Nephron progenitor cell (in vitro differentiated cells): ENCODE data around the gene NDUFS6.
"Not testable (repeated sequence)": the region's sequence is repeated elsewhere in the genome, so short reads cannot be mapped to it uniquely, and the experiment has no call there.

Experiments used
- DNase-seq: peaks from one replicate; pipeline ENCODE4 v3.0.0; 2021
- H3K27ac Mint-ChIP-seq: 2 replicates; pipeline ENCODE4 v1.8.0; 2021; ENCODE audit warnings: mild to moderate bottlenecking, moderate library complexity, mixed read lengths
- H3K27me3 Mint-ChIP-seq: 2 replicates; pipeline ENCODE4 v1.8.0; 2021; ENCODE audit warnings: mild to moderate bottlenecking, low read depth, mixed read lengths; ENCODE audit not compliant: poor library complexity
- H3K36me3 Mint-ChIP-seq: 2 replicates; pipeline ENCODE4 v1.8.0; 2021; ENCODE audit warnings: low read depth, mixed read lengths
- H3K4me1 Mint-ChIP-seq: 2 replicates; pipeline ENCODE4 v1.8.0; 2021; ENCODE audit warnings: mixed read lengths
- H3K4me3 Mint-ChIP-seq: 2 replicates; pipeline ENCODE4 v1.8.0; 2021; ENCODE audit warnings: mild to moderate bottlenecking, moderate library complexity, mixed read lengths
- H3K9me3 Mint-ChIP-seq: 2 replicates; pipeline ENCODE4 v1.8.0; 2021; ENCODE audit warnings: mild to moderate bottlenecking, moderate library complexity, mixed read lengths
- TF ChIP-seq, protein P1 (sequence below): fragments of 200-600 bp; sonication (generic); IDR thresholded peaks from 2 replicates; pipeline ENCODE4 v1.5.0; 2021; ENCODE audit warnings: antibody characterized with exemption

Gene NDUFS6

DNA sequence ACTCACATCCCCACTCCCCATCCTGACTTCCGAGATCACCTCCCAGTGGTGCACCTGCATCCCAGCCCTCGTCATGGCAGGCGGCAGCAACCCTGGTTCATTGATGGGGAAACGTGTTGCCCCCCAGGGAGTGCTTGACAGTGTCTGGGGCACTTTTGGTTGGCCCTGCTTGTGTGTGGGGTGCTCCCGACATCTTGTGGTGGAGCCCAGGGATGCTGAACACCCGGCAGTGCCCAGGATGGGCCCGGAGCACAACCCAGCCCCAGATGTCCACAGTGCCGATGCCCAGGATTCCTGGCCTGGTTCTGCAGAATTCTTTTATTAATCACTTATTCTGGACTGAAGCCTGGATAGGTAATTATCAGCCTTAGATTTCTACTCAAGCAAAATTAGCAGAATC lies 5.3 kb upstream of the NDUFS6 start:
- Mint-ChIP-seq H3K36me3 (peaks cover 27% of the 10 kb centered on the region), H3K4me3 (no peak overlapping the region), H3K27ac (no peak overlapping the region), H3K9me3 (no peaks in the 10 kb centered on the region), H3K27me3 (peaks cover 6% of the 10 kb centered on the region), H3K4me1 (peaks cover 73% of the 10 kb centered on the region)
- DNase-seq, result no peak
- TF ChIP-seq, protein P1, sequence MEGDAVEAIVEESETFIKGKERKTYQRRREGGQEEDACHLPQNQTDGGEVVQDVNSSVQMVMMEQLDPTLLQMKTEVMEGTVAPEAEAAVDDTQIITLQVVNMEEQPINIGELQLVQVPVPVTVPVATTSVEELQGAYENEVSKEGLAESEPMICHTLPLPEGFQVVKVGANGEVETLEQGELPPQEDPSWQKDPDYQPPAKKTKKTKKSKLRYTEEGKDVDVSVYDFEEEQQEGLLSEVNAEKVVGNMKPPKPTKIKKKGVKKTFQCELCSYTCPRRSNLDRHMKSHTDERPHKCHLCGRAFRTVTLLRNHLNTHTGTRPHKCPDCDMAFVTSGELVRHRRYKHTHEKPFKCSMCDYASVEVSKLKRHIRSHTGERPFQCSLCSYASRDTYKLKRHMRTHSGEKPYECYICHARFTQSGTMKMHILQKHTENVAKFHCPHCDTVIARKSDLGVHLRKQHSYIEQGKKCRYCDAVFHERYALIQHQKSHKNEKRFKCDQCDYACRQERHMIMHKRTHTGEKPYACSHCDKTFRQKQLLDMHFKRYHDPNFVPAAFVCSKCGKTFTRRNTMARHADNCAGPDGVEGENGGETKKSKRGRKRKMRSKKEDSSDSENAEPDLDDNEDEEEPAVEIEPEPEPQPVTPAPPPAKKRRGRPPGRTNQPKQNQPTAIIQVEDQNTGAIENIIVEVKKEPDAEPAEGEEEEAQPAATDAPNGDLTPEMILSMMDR, result no peak

DNA sequence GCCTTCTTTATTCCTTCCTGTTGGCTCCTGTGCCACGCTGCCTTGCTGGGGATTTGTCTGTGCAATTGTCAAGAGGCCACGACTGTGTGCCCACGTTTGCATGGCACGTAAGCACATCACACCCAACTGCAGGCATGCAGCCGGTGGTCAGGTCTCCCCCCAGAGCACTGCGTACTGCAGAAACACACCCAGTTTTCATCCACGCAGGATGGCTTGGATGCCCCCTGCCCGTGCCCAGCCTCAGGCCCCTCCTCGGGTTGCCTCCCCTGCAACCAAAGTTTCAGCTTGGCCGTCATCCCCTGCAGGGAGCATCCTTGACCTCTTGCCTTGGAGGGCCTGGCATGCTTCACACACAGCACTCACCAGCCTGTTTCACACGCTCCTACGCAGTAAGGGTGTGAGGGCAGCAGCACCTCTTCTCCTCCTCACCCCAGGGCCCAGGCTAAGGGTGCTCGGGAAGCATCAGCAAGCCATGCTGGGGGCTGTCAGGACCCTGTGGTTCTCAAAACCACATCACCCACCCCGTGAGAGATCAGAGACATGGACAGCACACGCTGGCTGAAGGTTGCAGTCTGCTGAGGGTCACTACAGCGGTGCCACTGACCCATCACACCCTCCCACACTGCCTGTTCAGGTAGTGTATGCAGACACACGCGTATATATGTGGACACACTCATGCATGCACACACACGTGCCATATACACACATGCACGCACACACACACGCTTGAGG lies 4.7 kb upstream of the NDUFS6 start:
- peaks cover 27% of the 10 kb centered on the region for H3K36me3 Mint-ChIP-seq
- DNase-seq, result no peak
- TF ChIP-seq, protein P1, result no peak
- no peak overlapping the region for H3K4me3 Mint-ChIP-seq
- H3K27ac Mint-ChIP-seq, result no peak overlapping the region
- peaks cover 3% of the 10 kb centered on the region for H3K27me3 Mint-ChIP-seq
- H3K9me3 Mint-ChIP-seq, result no peaks in the 10 kb centered on the region
- peaks cover 71% of the 10 kb centered on the region for H3K4me1 Mint-ChIP-seq

DNA sequence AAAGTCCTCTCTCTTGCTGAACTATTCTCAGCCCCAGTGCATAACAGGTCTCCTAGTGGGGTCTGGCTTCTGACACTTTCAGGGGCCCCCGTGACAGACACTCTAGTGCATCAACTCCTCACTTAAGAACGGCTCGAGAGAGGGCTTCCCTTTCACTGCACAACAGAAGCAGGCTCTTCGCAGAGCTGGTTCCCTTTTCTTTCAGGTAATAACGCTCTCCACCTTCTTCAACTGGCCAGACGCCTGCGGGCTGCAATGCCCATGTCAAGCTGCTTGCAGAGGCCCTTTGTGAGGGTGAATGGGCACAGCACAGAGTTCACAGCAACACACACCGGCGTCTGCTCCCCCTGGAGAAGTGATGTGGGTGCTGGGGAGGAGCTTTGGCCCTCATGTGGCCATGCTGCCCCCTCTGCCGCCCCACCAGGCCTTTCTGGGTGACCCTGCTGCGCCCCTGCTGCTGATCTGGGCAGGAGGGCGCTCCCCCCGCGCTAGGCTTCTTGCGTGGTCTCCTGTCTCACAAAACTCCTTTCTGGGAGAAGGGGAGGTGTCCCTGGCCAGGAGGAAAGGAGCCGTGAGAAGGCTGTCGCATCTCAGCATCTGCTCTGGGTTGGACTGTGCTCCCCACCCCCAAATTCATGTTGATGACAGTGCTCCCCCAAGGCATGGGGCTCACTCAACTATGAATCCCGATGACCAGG lies 4.0 kb upstream of the NDUFS6 start:
- Mint-ChIP-seq H3K9me3 (no peaks in the 10 kb centered on the region), H3K4me3 (peak overlapping the region; percentile 38), H3K27ac (no peak overlapping the region), H3K4me1 (peaks cover 77% of the 10 kb centered on the region), H3K36me3 (peaks cover 27% of the 10 kb centered on the region), H3K27me3 (peaks cover 3% of the 10 kb centered on the region)
- TF ChIP-seq, protein P1, result no peak
- no peak for DNase-seq

DNA sequence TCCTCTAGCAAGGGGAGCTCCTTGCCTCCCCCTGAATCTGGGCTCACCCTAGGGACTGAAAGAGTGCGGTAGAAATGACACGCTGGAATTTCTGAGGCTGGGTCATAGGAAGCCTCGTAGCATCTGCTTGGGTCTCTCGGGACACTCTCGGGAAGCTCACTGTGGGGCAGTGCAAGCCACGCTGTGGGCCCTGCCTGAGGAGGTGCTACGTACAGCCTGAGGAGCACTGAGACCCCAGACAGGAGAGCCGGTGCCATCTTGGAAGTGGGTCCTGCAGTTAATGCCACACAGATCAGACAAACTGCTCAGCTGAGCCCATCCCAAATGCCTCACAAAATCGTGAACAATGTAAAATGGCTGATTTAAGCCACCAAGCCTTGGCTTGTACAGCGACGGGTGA lies 3.4 kb upstream of the NDUFS6 start:
- peaks cover 3% of the 10 kb centered on the region for H3K27me3 Mint-ChIP-seq
- peaks cover 26% of the 10 kb centered on the region for H3K36me3 Mint-ChIP-seq
- H3K4me1 Mint-ChIP-seq, result peaks cover 79% of the 10 kb centered on the region
- TF ChIP-seq, protein P1, result no peak
- DNase-seq, result no peak
- peak overlapping the region; percentile 98 for H3K4me3 Mint-ChIP-seq
- H3K27ac Mint-ChIP-seq, result no peak overlapping the region
- H3K9me3 Mint-ChIP-seq, result no peaks in the 10 kb centered on the region

DNA sequence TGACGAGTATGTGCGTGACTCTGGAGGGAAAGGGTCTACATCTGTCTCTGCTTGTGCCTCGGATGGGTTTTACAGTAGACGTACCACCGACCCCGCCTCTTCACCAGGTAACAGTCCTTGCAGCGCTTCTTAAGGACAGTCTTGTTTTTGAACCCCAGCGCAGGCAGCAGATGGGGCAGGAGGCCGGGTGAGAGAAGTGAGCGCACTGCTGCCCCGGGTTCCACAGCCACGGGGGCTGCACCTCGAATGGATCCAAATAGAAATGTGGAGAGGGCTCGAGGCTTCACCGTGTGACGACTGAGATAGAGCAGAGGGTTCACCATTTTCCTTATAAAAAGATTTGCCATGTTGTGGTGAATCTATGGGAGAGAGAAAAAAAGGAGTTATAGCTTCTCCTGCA lies 2.6 kb upstream of the NDUFS6 start:
- not testable (repeated sequence) for H3K27me3 Mint-ChIP-seq, H3K27ac Mint-ChIP-seq, DNase-seq, H3K9me3 Mint-ChIP-seq
- H3K36me3 Mint-ChIP-seq, result peaks cover 32% of the 10 kb centered on the region
- H3K4me1 Mint-ChIP-seq, result peaks cover 79% of the 10 kb centered on the region
- peak overlapping the region; percentile 98 for H3K4me3 Mint-ChIP-seq

DNA sequence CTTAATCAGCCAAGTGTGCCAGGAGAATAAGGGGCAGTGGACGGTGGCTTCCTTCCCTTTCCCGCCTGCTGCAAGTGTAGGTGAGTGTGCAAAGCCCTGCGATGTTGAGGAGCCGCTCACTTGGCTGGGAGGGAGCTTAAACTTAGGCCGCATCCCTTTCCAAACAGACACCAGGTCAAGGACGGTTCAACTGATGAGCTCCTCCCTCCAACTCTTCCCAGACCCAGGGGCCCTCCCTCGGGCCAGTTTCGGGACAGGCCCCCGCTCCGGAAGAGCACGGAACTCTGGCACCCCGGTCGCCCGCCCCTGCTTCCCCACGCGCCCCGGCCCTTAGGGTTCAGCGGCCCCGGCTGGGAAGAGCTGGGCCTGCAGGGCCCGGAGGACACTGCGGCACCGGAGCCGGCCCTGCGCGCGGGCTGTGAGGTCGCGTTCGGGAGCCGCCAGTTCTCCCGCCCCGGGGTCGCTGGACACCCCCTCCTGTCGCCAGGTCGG lies 2.1 kb upstream of the NDUFS6 start:
- peak overlapping the region; percentile 98 for H3K4me3 Mint-ChIP-seq
- TF ChIP-seq, protein P1, result no peak
- H3K36me3 Mint-ChIP-seq, result peaks cover 37% of the 10 kb centered on the region
- H3K4me1 Mint-ChIP-seq, result peaks cover 75% of the 10 kb centered on the region
- H3K9me3 Mint-ChIP-seq, result no peaks in the 10 kb centered on the region
- DNase-seq, result peak; percentile 52
- H3K27ac Mint-ChIP-seq, result no peak overlapping the region
- H3K27me3 Mint-ChIP-seq, result peaks cover 3% of the 10 kb centered on the region
